Measurements from ENCODE around the gene ZNF768.
"Not testable (repeated sequence)": the region's sequence is repeated elsewhere in the genome, so short reads cannot be mapped to it uniquely, and the experiment has no call there.

The ZNF768 gene

GRCh38 chr16:30555315-30556124 lies 29.2 kb upstream of the ZNF768 start:
- no peak for DNase-seq

- DNase-seq, result no peak
Measured at GRCh38 chr16:30554557-30555314, 28.4 kb upstream of the ZNF768 start.

GRCh38 chr16:30553393-30553899 lies 27.1 kb upstream of the ZNF768 start:
- no peak for DNase-seq

- no peak for DNase-seq
Measured at GRCh38 chr16:30552956-30553355, 26.6 kb upstream of the ZNF768 start.

- peak; percentile 75 for DNase-seq
Measured at GRCh38 chr16:30551781-30552180, 25.4 kb upstream of the ZNF768 start.

GRCh38 chr16:30548416-30549253 lies 22.3 kb upstream of the ZNF768 start:
- no peak for DNase-seq

GRCh38 chr16:30546115-30546514 lies 19.7 kb upstream of the ZNF768 start:
- DNase-seq, result no peak

- no peak for DNase-seq
Measured at GRCh38 chr16:30543067-30543466, 16.7 kb upstream of the ZNF768 start.

GRCh38 chr16:30541502-30542329 lies 15.3 kb upstream of the ZNF768 start:
- no peak for DNase-seq

- not testable (repeated sequence) for DNase-seq
Measured at GRCh38 chr16:30540916-30541464, 14.6 kb upstream of the ZNF768 start.

GRCh38 chr16:30539986-30540526 lies 13.7 kb upstream of the ZNF768 start:
- not testable (repeated sequence) for DNase-seq

- DNase-seq, result no peak
Measured at GRCh38 chr16:30539000-30539964, 12.9 kb upstream of the ZNF768 start.

- not testable (repeated sequence) for DNase-seq
Measured at GRCh38 chr16:30536391-30537024, 10.1 kb upstream of the ZNF768 start.

GRCh38 chr16:30535777-30536190 lies 9.4 kb upstream of the ZNF768 start:
- DNase-seq, result peak; percentile 80

- no peak for DNase-seq
Measured at GRCh38 chr16:30535106-30535776, 8.9 kb upstream of the ZNF768 start.

- DNase-seq, result peak; percentile 94
Measured at GRCh38 chr16:30534368-30535105, 8.2 kb upstream of the ZNF768 start, which contains the start of gene ZNF747. Gene ZNF747, minus strand, starts transcription at chr16:30534858. Its CDS starts 179 bp downstream, at chr16:30534679.

- DNase-seq, result peak; percentile 53
Measured at GRCh38 chr16:30533748-30534367, 7.5 kb upstream of the ZNF768 start.

GRCh38 chr16:30533146-30533522 lies 6.8 kb upstream of the ZNF768 start:
- no peak for DNase-seq
